Right cardiac atrium (tissue), 5 donors: Measurements from ENCODE around the gene HIF1A. TPM values are rescaled to one million over a fixed set of nuclear protein-coding genes. Genes with fewer than 3 reads are reported as not detected.
"Not testable (repeated sequence)": the region's sequence is repeated elsewhere in the genome, so short reads cannot be mapped to it uniquely, and the experiment has no call there.

Experiments used
- ATAC-seq, 2 donors: fragments of 200-7000 bp; cut with Tn5 transposase; one replicate each; pipeline versions ENCODE4 v1.8.0 to v1.9.1; 2020; ENCODE audit warnings: moderate library complexity in 2 of 2, mild to moderate bottlenecking in 1 of 2
- DNase-seq, 3 donors: peaks; one replicate each; pipeline ENCODE4 v3.0.0-alpha.2; 2020
- H3K27ac ChIP-seq: one replicate; pipeline ENCODE4 v1.5.1; 2013; ENCODE audit warnings: mild to moderate bottlenecking, low read length, control low read depth, moderate library complexity
- H3K27me3 ChIP-seq: one replicate; pipeline ENCODE4 v1.6.1; 2013; ENCODE audit not compliant: control insufficient read depth, insufficient read depth
- H3K4me1 ChIP-seq: one replicate; pipeline ENCODE4 v1.6.1; 2013; ENCODE audit warnings: low read length; ENCODE audit not compliant: control insufficient read depth, insufficient read depth
- H3K4me3 ChIP-seq: one replicate; pipeline ENCODE4 v1.5.1; 2013; ENCODE audit warnings: low read length, control low read depth
- H3K9me3 ChIP-seq: one replicate; pipeline ENCODE4 v1.6.1; 2013; ENCODE audit warnings: low read length; ENCODE audit not compliant: control insufficient read depth
- WGBS: extraction: QIAGEN DNeasy Blood & Tissue Kit; methylation state at CpG from one replicate; pipeline ENCODE4 v1.1.7; 2013; 5-methylcytosine and 5-hydroxymethylcytosine counted together
- intact Hi-C, 4 donors: fragments of 100-400 bp; cut with DNase I; formaldehyde crosslinking; loops; one replicate each; pipeline versions ENCODE4 v1.11.0 to v1.14.0; 2022 to 2023
- polyA plus RNA-seq: library from polyadenylated mRNA; stranded (reverse); fragments of 200-250 nt; gene quantifications from one replicate; pipeline ENCODE4 v1.2.3, GENCODE V29; 2013
- total RNA-seq, 4 donors: library from RNA; stranded (reverse); fragmentation: NEBNext Ultra II Directional; extraction: Animal tissue kit (Norgen Biotek cat#: 25700); gene quantifications; one replicate each; pipeline ENCODE4 v1.2.1, GENCODE V29; 2021
- donor health status: healthy with polysubstance abuse.
- donor health status: DM: no; HTN: yes; CAD: no.
- donor health status: DM: no; HTN: no; CAD: no.
- donor health status: DM: no; HTN: yes; CAD: no; lungs with severe emphysema.
- donor health status: DM: yes; HTN: yes; CAD: no.

HIF1A gene
- total and polyA plus RNA-seq, 5 donors: 25.5 to 117 (median 75.9) TPM

DNA sequence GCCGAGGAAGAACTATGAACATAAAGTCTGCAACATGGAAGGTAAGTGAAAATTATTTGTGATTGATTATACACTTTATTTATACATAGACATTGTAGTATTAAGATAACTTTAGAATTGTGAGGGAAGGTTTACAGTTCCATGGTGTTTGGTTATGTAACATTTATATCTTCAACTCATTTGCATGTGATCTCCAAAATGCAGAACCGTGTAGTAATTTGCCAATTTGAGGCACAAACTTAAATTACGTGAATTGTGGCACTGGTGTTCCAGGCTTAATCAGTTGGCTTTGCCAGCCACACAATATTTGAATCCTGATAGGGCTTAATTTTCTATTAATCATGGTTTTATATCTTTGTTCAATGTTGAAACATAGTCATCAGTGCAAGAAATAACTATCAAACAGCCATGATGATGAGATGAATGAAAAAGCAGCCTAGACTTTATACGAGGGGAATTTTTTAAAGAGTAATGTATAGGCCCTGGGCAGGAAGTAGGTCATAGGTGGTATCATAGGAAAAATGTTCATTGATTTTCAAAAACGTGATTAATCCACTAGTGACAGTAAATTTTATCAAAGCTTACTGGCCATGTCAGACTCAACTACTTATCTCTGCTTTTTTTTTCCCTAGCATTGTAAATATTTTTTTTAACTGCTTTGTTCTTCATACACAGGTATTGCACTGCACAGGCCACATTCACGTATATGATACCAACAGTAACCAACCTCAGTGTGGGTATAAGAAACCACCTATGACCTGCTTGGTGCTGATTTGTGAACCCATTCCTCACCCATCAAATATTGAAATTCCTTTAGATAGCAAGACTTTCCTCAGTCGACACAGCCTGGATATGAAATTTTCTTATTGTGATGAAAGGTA lies 31.7 kb downstream of the HIF1A start:
- no peak for DNase-seq
- H3K4me1 ChIP-seq: no peaks in the 10 kb centered on the region
- H3K4me3 ChIP-seq: no peak overlapping the region
- intact Hi-C loops: loop anchor here in 3 of 4 donors (5.0 to 10.0 kb wide), 3 partner anchors 260 to 265 kb away; no protein-coding TSS in a partner anchor
- 77% methylated on average over 7 of the region's 7 CpGs for WGBS
- H3K27ac ChIP-seq: no peak overlapping the region
- no peak for ATAC-seq
- H3K27me3 ChIP-seq: no peaks in the 10 kb centered on the region
- no peaks in the 10 kb centered on the region for H3K9me3 ChIP-seq

DNA sequence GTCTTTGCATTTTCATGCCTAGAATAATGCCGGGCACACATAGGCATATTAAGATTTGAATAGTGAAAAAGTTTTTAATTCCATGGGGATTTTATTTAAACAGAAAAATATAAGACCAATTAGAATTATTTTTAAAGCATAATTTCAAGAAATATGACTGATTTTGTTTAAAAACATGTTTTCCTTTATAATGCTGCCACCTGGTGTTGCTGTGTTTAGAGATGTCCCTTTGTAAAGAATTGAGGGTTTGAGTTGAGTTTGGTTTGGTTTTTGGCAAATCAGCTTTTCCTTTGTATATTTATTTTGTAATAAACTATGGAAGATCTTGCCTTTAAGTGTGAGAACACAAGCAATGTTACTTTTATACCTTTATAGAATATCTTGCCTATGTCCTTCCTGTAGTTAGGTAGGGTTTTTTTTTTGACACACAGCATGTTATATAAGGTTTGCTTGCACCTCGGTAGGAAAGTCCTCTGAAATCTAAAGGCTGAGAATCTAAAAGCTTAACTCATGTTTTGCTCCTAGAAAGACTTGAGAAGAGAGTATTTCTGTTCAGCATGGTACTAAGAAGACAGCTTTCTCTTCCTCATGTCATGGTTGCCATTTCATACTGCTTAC lies 35.6 kb downstream of the HIF1A start:
- H3K27me3 ChIP-seq: no peaks in the 10 kb centered on the region
- intact Hi-C loops: no loop called here
- DNase-seq (no peak), ATAC-seq (no peak)
- WGBS: 65% methylated on average over 2 of the region's 2 CpGs
- H3K4me1 ChIP-seq: no peaks in the 10 kb centered on the region
- H3K4me3 ChIP-seq: no peak overlapping the region
- no peak overlapping the region for H3K27ac ChIP-seq
- no peaks in the 10 kb centered on the region for H3K9me3 ChIP-seq

DNA sequence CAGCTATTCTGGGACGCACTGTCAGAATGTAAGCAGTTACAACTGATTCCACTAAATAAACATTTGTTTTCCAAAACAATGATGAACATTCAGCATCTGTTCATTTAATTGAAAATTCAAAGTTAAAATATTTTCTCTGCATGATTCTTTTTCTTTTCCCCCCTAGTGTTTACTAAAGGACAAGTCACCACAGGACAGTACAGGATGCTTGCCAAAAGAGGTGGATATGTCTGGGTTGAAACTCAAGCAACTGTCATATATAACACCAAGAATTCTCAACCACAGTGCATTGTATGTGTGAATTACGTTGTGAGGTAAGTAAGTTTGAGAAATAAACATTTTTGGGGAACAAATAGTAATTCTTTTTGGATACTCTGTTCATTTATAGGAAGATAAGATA lies 38.7 kb downstream of the HIF1A start:
- WGBS: 84% methylated on average over 2 of the region's 2 CpGs
- H3K4me3 ChIP-seq: no peak overlapping the region
- no peak overlapping the region for H3K27ac ChIP-seq
- no peak for DNase-seq
- no peaks in the 10 kb centered on the region for H3K27me3 ChIP-seq
- intact Hi-C loops: no loop called here
- no peaks in the 10 kb centered on the region for H3K4me1 ChIP-seq
- H3K9me3 ChIP-seq: no peaks in the 10 kb centered on the region
- ATAC-seq: no peak

DNA sequence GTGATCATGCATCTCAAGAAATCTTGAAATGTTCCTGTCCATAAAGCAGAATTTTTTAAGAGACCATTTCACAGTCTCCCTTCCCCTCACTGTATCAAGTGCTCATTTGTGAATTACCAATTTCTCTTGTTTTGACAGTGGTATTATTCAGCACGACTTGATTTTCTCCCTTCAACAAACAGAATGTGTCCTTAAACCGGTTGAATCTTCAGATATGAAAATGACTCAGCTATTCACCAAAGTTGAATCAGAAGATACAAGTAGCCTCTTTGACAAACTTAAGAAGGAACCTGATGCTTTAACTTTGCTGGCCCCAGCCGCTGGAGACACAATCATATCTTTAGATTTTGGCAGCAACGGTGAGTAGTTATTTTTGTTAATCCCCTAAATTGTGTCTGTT lies 41.4 kb downstream of the HIF1A start:
- DNase-seq (no peak), ATAC-seq (no peak)
- no peaks in the 10 kb centered on the region for H3K9me3 ChIP-seq
- peaks cover 3% of the 10 kb centered on the region for H3K4me1 ChIP-seq
- H3K27me3 ChIP-seq: no peaks in the 10 kb centered on the region
- intact Hi-C loops: no loop called here
- no peak overlapping the region for H3K4me3 ChIP-seq
- H3K27ac ChIP-seq: no peak overlapping the region
- WGBS: 49% methylated on average over 4 of the region's 4 CpGs

DNA sequence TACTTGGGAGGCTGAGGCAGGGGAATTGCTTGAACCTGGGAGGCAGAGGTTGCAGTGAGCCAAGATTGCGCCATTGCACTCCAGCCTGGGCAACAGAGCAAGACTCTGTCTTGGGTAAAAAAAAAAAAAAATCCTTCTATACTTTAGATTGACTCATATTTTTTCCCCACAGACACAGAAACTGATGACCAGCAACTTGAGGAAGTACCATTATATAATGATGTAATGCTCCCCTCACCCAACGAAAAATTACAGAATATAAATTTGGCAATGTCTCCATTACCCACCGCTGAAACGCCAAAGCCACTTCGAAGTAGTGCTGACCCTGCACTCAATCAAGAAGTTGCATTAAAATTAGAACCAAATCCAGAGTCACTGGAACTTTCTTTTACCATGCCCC lies 42.6 kb downstream of the HIF1A start:
- H3K27me3 ChIP-seq: no peaks in the 10 kb centered on the region
- H3K27ac ChIP-seq: no peak overlapping the region
- H3K9me3 ChIP-seq: no peaks in the 10 kb centered on the region
- no peak for ATAC-seq
- H3K4me1 ChIP-seq: peaks cover 3% of the 10 kb centered on the region
- intact Hi-C loops: no loop called here
- 86% methylated on average over 5 of the region's 5 CpGs for WGBS
- no peak overlapping the region for H3K4me3 ChIP-seq
- no peak for DNase-seq

DNA sequence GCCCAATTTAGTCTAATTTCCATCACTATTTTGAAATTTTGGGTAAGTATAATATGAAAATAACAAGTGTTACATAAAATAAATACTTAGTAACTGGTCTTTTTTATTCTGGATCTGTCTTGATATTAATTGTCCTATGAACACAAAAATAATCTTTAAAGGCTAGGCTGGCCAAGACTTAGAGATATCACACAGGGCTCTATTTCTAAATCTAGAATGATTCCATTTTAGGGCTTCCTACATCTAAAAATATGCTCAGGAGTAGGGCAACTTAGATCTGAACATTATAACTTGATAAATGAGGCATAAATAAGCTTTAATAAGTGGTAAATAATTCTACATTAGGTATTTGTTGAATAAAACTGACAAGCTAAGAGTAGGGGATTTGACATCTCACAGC lies 43.8 kb downstream of the HIF1A start:
- ATAC-seq: no peak
- Histone ChIP-seq H3K9me3 (no peaks in the 10 kb centered on the region), H3K27ac (no peak overlapping the region), H3K4me1 (peaks cover 3% of the 10 kb centered on the region), H3K27me3 (no peaks in the 10 kb centered on the region), H3K4me3 (no peak overlapping the region)
- no peak for DNase-seq
- intact Hi-C loops: no loop called here

DNA sequence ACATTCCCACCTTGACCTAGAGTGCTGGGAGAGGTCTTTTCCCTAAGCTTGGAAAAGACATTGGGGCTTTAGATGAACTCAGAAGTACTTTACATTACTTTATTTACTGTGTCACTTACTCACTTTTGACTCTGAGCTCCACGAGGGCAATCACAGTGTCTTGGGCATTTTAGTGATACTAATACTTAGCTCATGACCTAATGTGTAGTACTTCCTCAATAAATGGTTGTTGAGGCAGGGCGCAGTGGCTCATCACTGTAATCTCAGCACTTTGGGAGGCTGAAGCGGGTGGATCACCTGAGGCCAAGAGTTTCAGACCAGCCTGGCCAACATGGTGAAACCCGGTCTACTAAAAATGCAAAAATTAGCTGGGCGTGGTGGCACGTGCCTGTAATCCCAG lies 47.1 kb downstream of the HIF1A start:
- no peaks in the 10 kb centered on the region for H3K9me3 ChIP-seq
- no peak overlapping the region for H3K4me3 ChIP-seq
- no peak for ATAC-seq
- H3K27ac ChIP-seq: no peak overlapping the region
- WGBS: 97% methylated on average over 6 of the region's 6 CpGs
- no peak for DNase-seq
- peaks cover 3% of the 10 kb centered on the region for H3K4me1 ChIP-seq
- intact Hi-C loops: loop anchor here in 1 of 4 donors (10.0 kb wide), 1 partner anchor 278 kb away; no protein-coding TSS in a partner anchor
- no peaks in the 10 kb centered on the region for H3K27me3 ChIP-seq

DNA sequence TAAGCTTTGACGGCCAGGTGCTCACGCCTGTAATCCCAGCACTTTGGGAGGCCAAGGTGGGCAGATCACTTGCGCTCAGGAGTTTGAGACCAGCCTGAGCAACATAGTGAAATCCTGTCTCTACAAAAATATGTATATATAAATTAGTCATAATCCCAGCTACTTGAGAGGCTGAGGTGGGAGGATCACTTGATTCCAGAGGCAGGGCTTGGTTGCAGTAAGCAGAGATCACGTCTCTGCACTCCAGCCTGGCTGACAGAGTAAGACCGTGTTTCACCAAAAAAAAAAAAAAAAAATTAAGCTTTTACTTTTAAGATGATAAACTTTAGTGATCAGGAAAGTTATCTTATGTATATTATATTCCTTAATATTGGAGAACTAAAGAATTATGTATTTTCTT lies 48.9 kb downstream of the HIF1A start:
- Histone ChIP-seq H3K4me1 (peaks cover 3% of the 10 kb centered on the region), H3K4me3 (no peak overlapping the region), H3K9me3 (no peaks in the 10 kb centered on the region), H3K27me3 (no peaks in the 10 kb centered on the region), H3K27ac (no peak overlapping the region)
- ATAC-seq (no peak), DNase-seq (no peak)
- 89% methylated on average over 5 of the region's 5 CpGs for WGBS
- intact Hi-C loops: loop anchor here in 1 of 4 donors (10.0 kb wide), 1 partner anchor 279 kb away; no protein-coding TSS in a partner anchor

DNA sequence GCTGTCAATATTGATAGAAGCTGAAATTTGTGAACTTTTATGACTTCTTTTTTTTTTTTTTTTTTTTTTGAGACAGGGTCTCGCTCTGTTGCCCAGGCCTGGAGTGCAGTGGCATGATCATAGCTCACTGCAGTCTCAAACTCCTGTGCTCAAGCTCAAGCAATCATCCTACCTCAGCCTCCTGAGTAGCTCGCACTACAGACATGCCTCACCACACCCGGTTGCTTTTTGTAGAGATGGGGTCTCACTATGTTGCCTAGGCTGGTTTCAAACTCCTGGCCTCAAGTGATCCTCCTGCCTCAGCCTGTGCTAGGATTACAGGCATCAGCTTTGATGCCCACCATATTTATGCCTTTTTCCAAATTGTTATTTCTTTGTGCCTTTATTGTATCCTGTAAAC lies 51.0 kb downstream of the HIF1A start:
- H3K9me3 ChIP-seq, H3K4me1 ChIP-seq, DNase-seq, H3K4me3 ChIP-seq, H3K27ac ChIP-seq, H3K27me3 ChIP-seq, ATAC-seq: not testable (repeated sequence)
- WGBS: 94% methylated on average over 3 of the region's 3 CpGs
- intact Hi-C loops: loop anchor here in 1 of 4 donors (10.0 kb wide), 1 partner anchor 282 kb away; no protein-coding TSS in a partner anchor

DNA sequence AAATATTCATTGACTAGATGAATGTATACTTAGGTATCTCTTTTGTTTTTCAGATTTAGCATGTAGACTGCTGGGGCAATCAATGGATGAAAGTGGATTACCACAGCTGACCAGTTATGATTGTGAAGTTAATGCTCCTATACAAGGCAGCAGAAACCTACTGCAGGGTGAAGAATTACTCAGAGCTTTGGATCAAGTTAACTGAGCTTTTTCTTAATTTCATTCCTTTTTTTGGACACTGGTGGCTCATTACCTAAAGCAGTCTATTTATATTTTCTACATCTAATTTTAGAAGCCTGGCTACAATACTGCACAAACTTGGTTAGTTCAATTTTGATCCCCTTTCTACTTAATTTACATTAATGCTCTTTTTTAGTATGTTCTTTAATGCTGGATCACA lies 51.6 kb downstream of the HIF1A start:
- DNase-seq (no peak), ATAC-seq (no peak)
- intact Hi-C loops: loop anchor here in 1 of 4 donors (10.0 kb wide), 1 partner anchor 282 kb away; no protein-coding TSS in a partner anchor
- H3K9me3 ChIP-seq: no peaks in the 10 kb centered on the region
- H3K27me3 ChIP-seq: no peaks in the 10 kb centered on the region
- no peak overlapping the region for H3K27ac ChIP-seq
- no peaks in the 10 kb centered on the region for H3K4me1 ChIP-seq
- H3K4me3 ChIP-seq: peak overlapping the region; percentile 23

DNA sequence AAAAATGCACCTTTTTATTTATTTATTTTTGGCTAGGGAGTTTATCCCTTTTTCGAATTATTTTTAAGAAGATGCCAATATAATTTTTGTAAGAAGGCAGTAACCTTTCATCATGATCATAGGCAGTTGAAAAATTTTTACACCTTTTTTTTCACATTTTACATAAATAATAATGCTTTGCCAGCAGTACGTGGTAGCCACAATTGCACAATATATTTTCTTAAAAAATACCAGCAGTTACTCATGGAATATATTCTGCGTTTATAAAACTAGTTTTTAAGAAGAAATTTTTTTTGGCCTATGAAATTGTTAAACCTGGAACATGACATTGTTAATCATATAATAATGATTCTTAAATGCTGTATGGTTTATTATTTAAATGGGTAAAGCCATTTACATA lies 52.0 kb downstream of the HIF1A start:
- intact Hi-C loops: loop anchor here in 1 of 4 donors (10.0 kb wide), 1 partner anchor 283 kb away; no protein-coding TSS in a partner anchor
- DNase-seq (no peak), ATAC-seq (no peak)
- Histone ChIP-seq H3K4me1 (no peaks in the 10 kb centered on the region), H3K4me3 (peak overlapping the region; percentile 15), H3K27me3 (no peaks in the 10 kb centered on the region), H3K27ac (no peak overlapping the region), H3K9me3 (no peaks in the 10 kb centered on the region)
- 77% methylated on average over 3 of the region's 3 CpGs for WGBS
